VCaP (cell line): ENCODE measurements around the gene SLC35F4.
A peak's percentile ranks its signal among the peaks of the same experiment; 100 is the strongest.
"Not testable (repeated sequence)": the region's sequence is repeated elsewhere in the genome, so short reads cannot be mapped to it uniquely, and the experiment has no call there.

Source experiments
- H3K27ac ChIP-seq: fragments of 450-650 bp; 2 replicates; pipeline ENCODE4 v1.5.1; 2017
- TF ChIP-seq, protein P1 (sequence below): fragments of 450-650 bp; conservative IDR thresholded peaks from 2 replicates; pipeline ENCODE4 v1.5.1; 2017; ENCODE audit warnings: mild to moderate bottlenecking, moderate library complexity

SLC35F4 gene

DNA sequence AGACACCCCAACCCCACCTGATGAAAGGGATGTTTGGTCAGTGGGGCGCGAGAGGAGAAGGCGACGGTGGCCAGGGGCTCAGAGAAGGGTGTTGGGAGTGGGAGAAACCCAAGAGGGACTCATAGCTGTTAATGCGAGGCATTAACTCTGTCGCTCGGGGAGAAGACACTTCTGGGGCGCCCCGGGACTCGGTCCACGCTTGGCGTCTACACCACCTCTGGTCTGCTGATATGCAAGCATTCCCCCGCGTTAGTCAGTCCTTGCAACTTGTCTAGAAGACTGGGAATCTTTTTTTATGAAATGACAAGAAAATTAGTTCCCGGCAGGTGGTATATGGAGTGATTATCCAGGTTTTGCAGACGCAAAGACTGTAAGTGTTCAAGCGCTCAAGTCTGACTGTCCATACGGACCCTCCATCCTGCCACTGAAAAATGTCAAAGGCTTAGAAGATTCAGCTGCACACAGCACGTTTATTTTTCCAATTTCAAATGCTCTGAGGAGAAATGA is 360 bp upstream of the SLC35F4 start:
- H3K27ac ChIP-seq = no peak overlapping the region
- TF ChIP-seq, protein P1, sequence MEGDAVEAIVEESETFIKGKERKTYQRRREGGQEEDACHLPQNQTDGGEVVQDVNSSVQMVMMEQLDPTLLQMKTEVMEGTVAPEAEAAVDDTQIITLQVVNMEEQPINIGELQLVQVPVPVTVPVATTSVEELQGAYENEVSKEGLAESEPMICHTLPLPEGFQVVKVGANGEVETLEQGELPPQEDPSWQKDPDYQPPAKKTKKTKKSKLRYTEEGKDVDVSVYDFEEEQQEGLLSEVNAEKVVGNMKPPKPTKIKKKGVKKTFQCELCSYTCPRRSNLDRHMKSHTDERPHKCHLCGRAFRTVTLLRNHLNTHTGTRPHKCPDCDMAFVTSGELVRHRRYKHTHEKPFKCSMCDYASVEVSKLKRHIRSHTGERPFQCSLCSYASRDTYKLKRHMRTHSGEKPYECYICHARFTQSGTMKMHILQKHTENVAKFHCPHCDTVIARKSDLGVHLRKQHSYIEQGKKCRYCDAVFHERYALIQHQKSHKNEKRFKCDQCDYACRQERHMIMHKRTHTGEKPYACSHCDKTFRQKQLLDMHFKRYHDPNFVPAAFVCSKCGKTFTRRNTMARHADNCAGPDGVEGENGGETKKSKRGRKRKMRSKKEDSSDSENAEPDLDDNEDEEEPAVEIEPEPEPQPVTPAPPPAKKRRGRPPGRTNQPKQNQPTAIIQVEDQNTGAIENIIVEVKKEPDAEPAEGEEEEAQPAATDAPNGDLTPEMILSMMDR = 0 out of 2 replicates have a peak, but pooled peaks have one; percentile 3

DNA sequence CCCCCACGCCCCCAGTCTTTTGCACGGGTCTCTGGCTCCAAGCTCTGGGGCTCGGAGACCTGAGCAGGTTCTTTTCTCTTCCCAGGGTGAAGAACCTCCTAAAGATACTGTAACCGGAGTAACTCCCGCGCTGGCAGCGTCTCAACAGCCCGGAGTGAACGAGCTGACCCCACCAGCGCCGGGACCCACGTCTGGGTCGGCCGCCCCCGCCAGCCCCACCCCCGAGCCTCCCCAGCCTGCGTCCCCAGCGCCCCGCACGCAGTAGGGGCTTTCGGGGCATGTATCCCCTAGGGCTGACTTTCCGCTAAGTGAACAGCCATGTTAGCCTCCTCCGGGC is 858 bp downstream of the SLC35F4 start:
- TF ChIP-seq, protein P1 = no peak
- no peak overlapping the region for H3K27ac ChIP-seq

DNA sequence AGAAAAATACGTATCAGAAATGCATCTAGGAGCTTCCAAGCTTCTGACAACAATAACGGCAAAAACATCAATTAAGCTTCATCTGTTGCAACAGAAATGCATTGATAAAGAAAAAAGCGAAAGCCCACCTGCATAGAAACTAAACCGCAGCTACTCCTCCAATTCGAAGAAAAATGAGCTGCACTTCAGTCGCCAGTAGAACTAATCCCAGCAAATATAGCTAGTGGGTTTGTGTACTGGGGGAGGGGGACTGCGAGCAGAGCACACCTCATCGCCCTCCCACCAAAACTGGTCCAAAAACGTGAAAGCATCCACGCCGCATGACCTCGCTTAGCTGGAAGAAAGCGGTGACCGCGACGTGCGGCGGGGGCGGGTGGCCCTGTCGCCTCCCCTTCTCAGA is 1.2 kb downstream of the SLC35F4 start:
- TF ChIP-seq, protein P1 = no peak

DNA sequence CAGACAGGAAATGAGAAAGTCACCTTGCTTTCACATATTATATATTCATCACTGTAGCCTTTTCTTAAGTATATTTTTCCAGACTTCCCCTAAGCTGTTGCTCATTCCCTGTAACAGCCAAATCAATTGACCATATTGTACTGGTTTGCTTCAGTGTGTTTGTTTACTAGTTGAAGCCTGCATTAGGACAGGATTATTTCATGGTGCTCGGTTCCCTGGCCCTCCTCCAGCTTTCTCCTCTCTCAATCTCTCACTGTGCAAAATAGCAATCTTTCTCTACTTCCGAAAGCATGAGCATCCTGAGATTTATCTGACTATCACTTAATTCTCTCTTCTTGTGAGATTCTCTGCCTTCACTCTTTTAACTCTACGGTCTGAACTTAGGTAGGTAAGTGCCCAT is 2.4 kb downstream of the SLC35F4 start:
- TF ChIP-seq, protein P1 = no peak
- no peak overlapping the region for H3K27ac ChIP-seq

More for the DNA sequence above, 1.2 kb downstream of the SLC35F4 start:
- H3K27ac ChIP-seq = no peak overlapping the region

DNA sequence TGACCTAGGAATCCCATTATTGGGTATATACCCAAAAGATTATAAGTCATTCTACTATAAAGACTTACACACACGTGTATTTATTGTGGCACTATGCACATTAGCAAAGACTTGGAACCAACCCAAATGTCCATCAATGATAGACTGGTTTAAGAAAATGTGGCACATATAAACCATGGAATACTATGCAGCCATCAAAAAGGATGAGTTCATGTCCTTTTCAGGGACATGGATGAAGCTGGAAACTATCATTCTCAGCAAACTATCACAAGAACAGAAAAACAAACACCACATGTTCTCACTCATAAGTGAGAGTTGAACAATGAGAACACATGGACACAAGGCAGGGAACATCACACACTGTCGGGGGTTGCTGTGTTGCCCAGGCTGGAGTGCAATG is 10.2 kb downstream of the SLC35F4 start:
- H3K27ac ChIP-seq = not testable (repeated sequence)

DNA sequence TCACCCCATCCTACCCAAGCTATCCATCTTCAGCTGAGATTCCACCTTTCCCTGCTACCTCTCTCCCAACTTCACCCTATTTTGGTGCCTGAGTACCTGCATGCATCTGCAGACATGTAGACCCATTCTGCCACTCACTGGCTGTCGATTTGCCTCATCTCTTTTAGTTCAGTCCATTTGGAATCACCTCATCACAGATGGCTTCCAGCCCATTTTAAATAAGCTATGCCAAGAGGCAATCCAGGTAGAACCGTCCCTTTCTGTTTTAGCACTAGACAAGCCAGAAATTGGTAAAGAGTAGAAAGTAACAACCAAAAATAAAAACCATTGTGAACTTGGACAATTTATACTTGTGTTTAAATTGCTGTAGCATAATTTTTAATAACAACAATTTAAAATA is 11.3 kb downstream of the SLC35F4 start:
- TF ChIP-seq, protein P1 = no peak

DNA sequence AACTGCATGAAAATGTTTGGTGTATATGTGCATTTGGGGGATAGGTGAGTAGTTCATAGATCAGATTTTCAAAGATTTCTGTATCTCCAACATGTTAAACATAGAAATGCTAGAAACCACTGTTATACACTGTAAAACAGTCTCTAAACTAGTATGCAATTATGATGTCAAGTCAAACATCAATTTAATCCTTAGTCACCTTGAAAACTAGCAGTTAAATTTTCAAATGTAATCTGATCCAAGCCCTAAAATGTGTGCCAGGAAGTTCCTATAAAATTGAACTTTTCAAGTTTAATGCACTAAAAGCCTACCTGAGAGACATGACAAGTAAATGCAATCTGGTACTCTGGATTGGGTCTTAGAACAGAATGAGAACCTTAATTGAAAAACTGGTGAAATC is 14.5 kb downstream of the SLC35F4 start:
- TF ChIP-seq, protein P1 = no peak
- H3K27ac ChIP-seq = no peak overlapping the region

More for the DNA sequence above, 11.3 kb downstream of the SLC35F4 start:
- H3K27ac ChIP-seq = no peak overlapping the region

DNA sequence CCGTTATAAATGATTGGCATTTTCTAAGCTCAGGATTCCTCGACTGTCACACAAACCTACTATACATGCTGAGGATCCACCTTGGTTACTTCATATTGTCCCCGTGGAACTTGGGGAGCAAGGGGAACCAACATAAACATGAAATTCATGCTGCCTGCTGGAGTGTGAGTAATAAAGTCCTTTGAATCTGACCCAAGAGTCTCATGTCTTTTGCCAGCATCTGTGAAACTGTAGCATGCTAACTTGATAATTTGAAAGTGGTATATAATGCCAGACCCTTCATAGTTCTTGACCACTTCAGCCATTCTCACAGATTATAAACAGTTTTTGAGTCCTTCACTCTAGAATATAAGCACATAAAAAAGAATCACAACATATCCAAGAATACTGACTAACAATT is 17.1 kb downstream of the SLC35F4 start:
- TF ChIP-seq, protein P1 = no peak
- no peak overlapping the region for H3K27ac ChIP-seq
